Epidermal melanocyte (primary cell): Measurements from ENCODE around the gene WWOX.

Experiments
- DNase-seq: peaks from one replicate; pipeline ENCODE4 v3.0.0; 2011; ENCODE audit warnings: low spot score; ENCODE audit not compliant: insufficient read length

WWOX gene

DNA sequence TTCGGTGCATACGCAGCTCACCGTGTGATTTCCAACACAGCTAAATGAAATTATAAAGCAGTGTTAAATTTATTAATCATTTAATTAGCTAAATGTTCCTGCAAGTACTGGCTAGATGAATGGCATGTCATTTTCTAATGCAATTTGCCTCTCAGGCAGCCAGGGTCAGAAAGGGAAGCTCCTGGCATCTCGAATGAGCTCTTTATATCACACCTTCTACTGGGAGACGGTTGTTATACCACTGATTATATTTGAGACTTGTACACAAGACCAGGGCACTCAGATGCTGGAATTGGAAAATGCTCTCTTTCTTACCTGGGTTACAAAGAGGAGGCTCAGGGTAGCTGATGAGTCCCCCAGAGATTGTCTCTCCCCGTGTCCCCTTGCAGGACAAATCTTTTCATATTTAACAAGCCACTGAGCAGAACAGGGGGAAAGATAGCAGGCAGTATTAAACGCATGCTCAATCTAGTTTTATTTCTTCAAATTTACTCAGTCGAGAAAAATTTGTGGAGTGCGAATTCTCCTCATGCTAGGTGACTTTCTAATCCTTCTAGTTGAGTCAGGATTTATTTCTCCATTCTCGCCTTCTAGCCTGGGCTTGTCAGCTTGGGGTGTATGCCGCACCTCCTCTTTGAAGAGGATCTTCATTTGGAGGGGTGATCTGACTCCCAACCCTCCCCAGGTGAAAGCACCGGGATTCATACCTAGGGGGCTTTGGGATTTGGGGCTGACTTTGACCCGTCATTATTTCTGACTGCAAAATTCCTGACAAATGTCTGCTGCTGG is 1060.0 kb downstream of the WWOX start:
- no peak for DNase-seq

DNA sequence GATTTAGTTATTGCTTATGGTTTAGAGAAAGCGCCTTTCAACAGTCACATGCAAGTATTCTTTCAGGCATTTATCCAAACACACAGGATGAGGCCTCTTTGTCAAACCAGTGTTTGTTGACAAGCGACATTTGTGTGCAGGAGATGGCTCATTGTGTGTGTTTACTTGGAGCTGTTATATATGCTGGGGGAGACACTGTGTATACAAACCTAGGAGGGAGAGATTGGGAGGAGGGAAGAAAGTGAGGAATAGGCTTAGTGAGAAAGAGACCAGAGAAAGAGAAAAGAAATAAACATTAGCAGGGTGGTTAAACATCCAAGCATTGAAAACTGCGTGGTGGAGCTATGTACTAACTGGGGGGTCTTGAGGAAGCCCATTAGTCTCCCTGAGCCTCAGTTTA is 1063.5 kb downstream of the WWOX start:
- DNase-seq: no peak

DNA sequence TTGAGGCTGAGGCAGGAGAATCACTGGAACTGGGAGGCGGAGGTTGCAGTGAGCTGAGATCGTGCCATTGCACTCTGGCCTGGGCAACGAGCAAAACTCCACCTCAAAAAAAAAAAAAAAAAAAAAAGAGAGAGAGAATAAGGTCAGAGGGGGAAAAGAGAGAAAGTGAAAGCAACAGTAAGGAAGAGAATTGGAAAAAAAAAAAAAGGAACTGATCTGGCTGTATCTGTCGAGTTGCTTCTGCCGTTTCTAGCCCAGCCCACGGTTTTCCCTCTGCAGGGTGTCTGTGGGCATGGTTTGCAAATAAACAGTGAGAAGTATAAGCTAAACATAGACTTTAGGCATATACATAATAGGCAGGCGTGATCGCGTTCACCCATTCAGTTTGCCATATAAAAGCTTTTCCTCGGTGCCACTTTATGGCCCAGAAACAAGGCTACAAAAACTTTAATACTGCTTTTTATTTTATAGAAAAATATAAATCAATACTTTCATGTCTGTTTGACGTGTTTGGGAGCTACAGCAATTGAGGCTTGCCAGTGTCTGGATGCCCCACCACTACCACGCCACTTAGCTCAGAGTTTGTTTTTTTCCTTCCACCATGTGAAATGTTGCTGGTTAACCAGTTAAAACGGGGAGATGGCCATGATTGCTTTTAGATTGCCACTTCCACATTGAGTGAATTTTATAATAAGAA is 1064.4 kb downstream of the WWOX start:
- DNase-seq: no peak

DNA sequence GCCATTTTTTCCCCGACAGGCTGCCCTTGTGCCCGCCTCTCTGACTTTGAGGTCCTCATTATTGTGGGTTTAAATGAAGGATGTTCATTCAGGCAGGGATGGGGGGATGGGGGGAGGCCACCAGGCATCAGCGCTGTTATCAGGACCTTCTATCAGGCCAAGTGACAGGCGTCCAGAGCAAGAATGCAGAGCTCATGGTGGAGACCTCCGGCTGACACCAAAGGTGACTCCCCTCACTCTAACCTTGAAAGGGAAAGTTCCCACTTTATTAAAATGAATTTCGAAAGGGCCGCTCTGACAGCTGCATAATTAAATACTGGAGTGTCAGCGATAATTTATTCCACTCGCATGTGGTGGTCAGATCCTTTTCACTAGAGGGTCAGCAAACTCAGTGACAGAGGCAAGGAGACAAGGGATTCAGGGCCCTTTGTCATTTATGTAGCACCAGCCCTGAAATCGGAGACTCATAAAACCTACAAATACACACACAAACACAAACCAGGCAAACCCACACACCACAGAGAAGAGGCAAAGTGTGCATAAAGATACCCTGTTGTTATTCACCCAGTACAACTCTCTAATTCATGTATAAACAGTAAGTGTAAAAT is 1065.0 kb downstream of the WWOX start:
- no peak for DNase-seq

DNA sequence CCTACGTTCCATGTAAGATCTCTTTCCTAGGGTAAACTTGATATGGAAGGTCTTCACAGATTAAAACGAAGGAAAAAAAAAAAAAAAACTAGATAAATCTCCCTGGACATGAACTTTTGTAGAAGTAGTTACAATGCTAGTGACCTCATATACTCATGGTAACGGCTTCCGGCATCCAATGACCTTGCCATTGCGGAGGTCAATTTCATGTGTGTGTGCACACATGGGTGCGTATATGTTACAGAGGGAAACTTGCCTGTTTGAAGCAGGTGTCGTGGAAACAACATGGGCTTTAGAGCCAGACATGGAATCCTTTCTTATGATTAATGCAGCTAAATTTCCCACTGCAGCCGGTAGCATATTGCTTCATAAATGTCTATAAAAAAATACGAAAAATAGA is 1065.6 kb downstream of the WWOX start:
- DNase-seq: no peak

DNA sequence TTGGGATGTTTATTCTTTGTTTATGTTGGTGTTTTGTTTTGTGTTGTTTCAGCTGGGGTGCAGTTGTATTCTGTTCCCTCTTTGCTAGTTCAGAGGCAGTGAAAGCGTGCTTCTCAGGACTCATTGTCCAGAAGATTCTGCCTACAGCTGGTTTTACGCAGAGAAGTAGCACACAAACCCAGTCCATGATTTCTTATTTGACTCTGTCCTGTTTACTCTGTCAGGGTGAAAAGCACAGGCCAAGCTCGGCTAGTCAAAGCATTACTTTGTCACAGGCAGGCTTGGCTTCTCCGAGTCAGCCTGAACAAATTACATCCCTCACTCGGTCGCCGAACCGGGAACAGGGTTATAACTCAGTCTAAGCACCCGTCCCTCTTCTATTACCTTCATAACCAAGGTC is 1066.1 kb downstream of the WWOX start:
- no peak for DNase-seq

DNA sequence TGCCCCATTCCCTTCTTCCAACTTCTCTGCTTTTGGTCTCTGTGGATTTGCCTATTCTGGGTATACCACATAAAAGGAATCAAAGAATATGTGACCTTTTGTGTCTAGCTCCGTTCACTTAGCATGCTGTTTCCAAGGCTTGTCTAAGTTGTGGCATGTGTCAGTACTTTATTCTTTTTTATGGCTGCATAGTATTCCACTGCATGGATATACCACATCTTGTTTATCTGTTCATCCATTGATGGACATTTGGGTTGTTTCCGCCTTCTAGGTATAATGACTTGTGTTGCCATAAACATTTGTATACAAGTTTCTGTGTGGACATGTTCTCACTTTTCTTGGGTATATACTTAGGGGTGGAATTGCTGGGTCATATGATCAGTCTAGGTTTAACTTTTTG is 1068.4 kb downstream of the WWOX start:
- DNase-seq: no peak

DNA sequence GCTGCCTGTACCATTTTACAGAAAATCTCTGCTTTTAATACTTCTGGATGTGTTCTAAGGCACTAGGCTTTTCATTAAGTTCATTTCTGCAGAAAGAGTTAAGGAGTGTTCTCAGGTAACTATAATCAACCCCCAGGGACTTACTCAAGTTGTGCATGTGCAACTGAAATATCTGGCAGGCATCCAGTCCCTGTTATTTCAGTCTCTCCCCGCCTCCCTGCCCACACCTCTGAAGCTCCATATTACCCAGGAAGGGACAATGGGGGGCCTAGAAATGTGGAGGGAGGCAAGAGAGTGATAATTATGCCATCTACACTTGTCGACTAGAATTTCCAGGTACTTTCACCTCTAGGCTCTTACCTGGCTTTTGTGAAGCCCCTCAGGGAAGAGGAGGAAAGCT is 1068.9 kb downstream of the WWOX start:
- no peak for DNase-seq

DNA sequence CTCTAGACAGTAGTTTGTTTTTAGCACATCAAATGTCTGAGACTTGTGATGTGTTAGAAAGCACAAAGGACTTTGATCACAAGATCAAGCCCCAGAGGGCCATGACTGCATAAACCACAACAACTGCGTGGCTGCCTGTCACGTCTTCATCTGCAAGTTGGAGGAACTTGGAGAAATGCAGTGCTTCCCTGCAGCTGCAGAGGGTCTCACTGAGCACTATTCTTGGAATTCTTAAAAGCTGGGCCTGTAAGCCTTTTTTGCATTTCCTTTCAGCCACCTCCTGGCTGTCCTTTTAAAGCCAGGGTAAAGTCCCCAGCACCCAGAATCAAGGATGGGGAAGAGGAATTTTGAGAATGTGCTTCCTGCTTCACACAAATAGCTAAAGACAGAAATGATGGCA is 1069.8 kb downstream of the WWOX start:
- DNase-seq: no peak

DNA sequence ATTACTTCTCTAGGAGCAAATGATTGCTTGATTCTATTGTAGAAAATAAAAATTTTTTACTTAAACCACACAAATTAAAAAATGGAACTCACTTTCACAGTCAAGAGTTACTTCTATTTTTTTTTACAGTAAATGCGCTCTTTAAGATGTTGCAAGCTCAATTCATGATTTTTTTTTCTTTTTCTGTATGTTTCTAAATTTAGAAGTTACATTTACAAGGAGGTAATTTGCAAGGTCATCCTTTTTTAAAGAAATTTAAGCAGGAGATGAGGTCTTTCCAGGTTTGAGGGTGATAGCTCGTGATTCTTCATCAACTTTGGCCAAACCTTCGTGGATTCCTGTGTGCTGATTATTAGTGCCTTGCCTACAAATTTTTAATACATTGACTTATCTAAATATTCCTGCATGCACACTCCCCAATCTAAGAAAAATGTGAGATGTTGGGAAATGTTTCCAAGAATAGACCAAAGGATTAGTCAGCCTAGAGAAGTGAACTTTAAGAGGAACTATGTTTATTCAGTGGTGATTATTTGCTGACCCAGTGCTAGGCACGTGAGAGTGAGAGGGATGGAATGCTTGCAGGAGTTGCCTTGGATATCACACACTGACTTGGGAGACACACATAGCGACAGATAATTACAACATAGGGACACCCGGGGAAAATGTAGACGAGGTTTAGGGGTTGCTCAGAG is 1071.2 kb downstream of the WWOX start:
- no peak for DNase-seq

DNA sequence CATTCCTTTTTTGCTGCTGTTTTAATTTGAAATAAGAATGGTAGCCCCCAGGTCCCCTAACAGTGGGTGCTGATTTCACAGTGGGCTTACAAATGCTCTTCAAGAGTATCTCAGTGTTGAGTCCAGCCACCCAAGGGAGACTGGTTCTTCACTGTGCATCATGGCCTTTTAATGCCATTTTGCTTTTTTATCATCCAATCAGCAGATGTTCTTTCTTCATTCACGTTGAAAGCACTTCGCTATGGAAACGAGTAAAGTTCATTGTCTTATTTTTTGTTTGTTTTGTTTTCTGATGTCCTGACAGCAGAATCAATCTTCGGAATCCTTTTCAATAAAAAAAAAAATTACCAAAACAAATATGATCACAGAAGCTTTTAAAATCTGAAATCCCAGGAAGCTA is 1072.0 kb downstream of the WWOX start:
- no peak for DNase-seq

DNA sequence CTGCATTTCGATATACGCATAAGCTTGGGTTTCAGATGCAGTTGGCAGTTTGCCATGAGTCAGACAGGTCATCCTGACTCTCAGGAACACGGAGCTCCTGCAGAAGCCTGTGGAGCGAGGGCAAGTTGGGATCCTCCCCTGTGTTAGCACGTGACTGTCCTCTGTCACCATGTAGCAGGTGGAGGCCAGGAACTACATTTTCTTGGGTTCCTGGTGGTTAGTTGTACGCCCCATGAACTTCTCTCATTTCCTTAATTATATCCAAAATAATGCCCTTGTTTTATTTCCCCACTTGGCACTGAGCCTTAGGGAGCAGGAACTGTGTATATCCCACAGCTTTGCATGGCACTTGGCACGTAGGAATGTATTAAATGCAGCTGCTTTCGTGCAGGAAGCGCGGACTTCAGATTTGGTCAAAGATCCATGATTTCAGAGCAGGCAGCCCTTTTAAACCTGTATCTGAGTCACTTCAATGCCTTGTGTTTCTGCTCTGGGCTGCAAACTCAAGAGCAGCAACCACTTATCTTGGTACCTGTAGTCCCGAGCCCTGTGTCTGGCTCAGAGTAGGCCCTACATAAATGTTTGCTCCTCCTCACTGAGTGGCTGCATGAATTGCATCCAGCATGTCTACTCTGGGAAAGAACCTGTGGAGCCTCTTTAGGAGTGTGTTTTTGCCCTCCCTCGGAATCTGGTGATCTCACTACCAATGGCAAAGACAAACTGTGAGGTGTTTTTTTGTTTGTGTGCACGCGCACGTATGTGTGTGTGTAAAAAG is 1072.7 kb downstream of the WWOX start:
- DNase-seq: no peak

DNA sequence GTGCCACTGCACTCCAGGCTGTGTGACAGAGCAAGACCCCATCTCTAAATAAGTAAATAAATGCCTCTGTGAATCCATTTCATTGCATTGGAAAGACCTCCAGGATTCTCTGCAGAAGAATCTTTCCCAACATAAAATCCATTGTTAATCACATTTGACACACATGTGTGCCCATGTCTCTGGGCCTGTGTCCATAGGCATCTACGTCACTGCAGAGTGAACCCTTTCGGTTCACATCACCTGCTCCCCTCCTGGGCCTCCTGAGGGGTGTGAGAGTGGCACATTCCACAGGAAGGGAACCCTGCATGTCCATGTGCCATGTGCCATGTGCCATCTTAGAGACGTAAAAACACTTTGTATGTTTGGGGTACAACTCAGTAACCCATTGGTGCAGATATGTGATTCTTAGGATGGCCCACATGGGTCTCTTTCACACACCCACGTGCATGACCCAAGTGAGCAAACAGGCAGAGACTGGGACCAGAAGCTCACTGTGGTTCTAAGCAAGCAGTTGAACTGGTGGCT is 1073.6 kb downstream of the WWOX start:
- no peak for DNase-seq

DNA sequence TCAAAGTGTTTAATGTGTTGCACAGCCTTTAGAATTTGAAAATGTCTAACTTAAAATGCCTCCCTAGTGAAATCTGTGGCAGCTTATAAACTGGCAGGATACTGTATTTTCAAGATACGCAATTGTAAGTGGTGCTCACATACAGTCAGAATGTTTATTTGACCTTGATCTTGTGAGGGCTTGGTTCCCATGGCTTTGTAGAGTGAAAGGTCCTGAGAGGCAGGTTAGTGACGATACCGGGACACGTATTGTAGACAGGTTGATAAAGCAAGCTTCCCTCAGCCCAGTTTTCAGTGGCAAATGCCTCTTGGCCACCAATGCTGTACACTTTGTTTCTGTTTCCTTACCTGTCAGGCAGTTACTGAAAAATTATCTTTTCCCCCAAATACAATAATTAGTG is 1074.5 kb downstream of the WWOX start:
- no peak for DNase-seq

DNA sequence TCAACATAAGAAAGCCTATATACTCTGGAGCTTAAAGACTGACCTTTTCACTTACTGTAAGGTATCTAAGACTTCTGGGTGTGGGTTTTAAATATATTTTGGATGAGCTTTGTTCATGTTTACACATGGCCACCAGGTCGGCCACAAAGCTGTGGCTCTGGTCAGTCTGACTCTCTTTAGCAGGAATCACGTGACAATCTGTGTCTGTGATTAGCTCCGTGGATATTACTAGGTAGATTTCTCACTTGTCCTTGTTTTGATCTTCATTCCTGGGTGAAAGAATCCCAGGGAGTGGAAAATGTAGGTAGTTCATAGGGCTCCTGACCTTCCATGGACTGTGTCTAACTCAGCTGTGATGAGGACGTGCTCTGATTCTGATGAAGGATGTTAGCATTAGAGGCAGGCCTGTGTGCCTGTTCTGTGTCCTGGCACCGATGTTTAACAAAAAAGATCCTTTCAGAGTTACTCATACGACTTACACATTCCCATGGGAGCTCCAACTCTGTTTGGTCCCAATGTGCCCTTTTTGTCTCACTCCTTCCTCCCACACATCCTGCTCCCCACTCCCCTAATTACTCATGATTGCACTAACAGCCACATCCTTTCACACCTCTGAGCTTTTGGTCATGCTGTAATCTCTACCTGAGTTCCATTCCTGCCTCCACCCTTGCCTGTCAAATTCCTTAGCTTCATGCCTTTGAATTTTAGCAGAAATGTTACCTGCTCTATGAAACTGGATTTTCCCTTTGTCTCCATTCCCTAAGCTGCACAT is 1076.0 kb downstream of the WWOX start:
- no peak for DNase-seq

DNA sequence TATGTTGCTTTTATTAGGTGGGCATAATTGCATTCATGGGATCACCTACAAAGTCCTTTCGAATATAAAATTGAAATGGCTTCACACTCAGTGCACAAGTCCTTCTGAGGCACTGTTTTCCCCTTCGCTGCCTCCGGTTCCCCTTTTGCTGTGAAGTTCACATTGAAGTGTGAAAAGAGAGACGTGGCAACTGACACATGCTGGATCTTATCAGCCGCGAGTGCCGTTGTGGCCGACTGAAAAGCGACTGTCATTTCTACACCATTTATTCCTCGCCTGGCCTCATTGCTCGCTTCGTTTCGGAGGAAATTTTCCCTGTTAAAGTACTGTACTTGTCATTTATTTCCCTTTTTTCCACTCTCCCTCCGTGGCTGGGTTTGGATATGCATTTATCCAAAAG is 1077.6 kb downstream of the WWOX start:
- DNase-seq: no peak

DNA sequence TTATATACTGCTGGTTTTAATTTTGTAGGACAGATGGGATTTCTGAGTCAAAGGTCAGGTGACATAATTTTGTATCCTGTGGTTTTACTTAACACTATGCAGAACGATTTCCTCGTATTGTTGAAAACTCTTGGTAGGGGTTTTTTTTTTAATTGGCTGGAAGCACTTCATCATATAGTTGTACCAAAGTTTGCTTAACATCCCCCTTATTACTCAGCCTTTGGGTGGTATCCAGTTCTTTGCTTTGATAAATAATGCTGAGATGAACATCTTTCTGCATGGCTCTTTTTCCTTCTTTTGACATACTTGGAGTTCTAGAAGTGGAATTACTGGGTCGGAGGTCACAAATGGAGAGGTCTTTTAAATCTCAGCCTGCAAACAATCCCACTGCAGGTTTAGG is 1082.0 kb downstream of the WWOX start:
- DNase-seq: no peak

DNA sequence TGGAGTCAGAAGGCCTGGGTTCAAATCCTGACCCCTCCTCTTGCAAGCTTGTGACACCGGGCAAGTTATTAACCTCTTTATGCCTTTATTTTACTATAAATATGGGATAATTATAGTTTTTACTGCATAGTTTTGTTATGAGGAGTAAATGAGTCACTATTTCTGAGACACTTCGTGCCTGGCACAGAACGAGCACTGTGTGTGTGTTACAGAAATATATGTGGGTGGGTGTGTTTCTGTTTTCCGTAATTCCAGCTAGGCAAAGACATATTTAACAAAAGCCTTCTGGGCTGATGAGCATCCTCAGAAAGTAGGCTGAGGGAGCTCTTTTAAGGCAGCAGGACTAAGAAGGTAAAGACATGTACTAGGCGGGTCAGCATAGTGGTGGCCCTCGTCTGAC is 1083.2 kb downstream of the WWOX start:
- DNase-seq: no peak

DNA sequence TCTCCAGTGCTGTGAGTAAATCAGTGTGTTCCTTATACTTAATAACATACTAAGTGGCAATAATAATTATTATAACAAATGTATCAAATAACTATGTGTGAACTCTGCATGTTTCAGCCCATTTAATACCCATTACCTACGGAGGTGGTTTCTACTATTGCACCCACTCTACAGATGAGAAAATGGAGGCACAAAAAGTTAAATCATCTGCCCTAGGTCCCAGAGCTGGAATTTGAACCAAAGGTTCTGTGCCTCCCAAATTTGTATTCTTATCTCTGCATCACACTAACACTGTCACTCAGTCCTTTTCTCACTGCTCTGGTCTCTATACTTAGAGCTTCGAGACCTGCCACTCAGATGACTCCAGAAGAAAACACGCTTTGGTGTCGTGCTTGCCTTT is 1084.1 kb downstream of the WWOX start:
- no peak for DNase-seq

DNA sequence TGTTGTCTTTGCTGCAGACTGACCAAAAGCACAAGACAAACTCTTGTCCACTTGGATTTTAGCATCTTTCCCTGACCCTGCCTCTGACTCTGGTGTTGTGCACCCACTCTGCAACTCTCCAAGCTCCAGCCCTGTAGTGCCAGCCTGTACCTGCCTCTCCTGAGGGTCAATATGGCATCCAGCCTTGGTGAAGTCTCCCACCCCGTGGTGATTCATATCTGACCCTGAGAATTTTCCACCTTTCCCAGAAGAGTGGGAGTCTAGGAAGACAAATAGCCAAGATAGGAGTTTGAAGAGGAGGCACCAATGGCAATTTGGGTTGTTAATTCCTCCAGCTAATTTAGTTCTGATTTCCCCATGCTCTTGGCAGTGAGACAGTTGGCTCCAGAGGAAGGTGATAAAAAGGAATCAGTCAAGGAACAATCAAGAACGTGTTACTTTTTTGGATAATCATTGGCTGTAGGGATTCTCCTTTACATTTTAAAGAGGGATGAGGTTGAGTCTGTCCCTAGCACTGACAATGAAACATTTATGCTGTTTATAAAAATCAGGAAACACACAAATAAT is 1085.1 kb downstream of the WWOX start:
- DNase-seq: no peak
